Bronchial epithelial cell (primary cell): ENCODE measurements around the gene LGALS7. TPM values are rescaled to one million over a fixed set of nuclear protein-coding genes. Genes with fewer than 3 reads are reported as not detected.

Experiments
- DNase-seq: peaks from one replicate; pipeline ENCODE4 v3.0.0-alpha.2; 2010; ENCODE audit warnings: low read depth
- FAIRE-seq: peaks from 2 replicates; lab custom pipeline; 2011; peaks lifted over from hg19 to GRCh38; lab: Jason Lieb, UNC
- H3K27me3 ChIP-seq: 2 replicates; pipeline ENCODE4 v1.5.1; 2011; ENCODE audit warnings: low read length; ENCODE audit not compliant: control insufficient read depth, insufficient read depth
- H3K36me3 ChIP-seq: 2 replicates; pipeline ENCODE4 v1.5.1; 2011; ENCODE audit warnings: low read length; ENCODE audit not compliant: control insufficient read depth, insufficient read depth
- H3K4me3 ChIP-seq: 2 replicates; pipeline ENCODE4 v1.5.1; 2011; ENCODE audit warnings: mild to moderate bottlenecking, low read depth, low read length, control low read depth
- CTCF ChIP-seq: IDR thresholded peaks from 2 replicates; pipeline ENCODE4 v1.5.1; 2011; ENCODE audit warnings: mild to moderate bottlenecking, moderate library complexity, low read length, control low read depth, inconsistent platforms; ENCODE audit not compliant: insufficient read depth, severe bottlenecking
- total RNA-seq: library from RNA; depleted of rRNA; stranded (reverse); fragments of >200 nt; gene quantifications from 2 replicates; pipeline ENCODE4 v1.2.1, GENCODE V29; 2014

LGALS7 gene
- total RNA-seq, 1 donor from 2014 or later: 406 TPM

GRCh38 chr19:38737281-38737865 lies 35.9 kb downstream of the LGALS7 start:
- Histone ChIP-seq H3K27me3 (no peaks in the 10 kb centered on the region), H3K36me3 (no peaks in the 10 kb centered on the region), H3K4me3 (no peak overlapping the region)
- FAIRE-seq: no peak
- DNase-seq: no peak
- TF ChIP-seq CTCF: no peak

GRCh38 chr19:38736413-38737280 lies 36.7 kb downstream of the LGALS7 start:
- TF ChIP-seq CTCF: no peak
- DNase-seq (peak; percentile 52), FAIRE-seq (no peak)
- Histone ChIP-seq H3K4me3 (peak overlapping the region; percentile 34), H3K36me3 (no peaks in the 10 kb centered on the region), H3K27me3 (no peaks in the 10 kb centered on the region)

GRCh38 chr19:38736036-38736412 lies 37.3 kb downstream of the LGALS7 start:
- TF ChIP-seq CTCF: no peak
- FAIRE-seq (no peak), DNase-seq (no peak)
- Histone ChIP-seq H3K36me3 (no peaks in the 10 kb centered on the region), H3K4me3 (peak overlapping the region; percentile 34), H3K27me3 (no peaks in the 10 kb centered on the region)

- Histone ChIP-seq H3K36me3 (peaks cover 4% of the 10 kb centered on the region), H3K4me3 (peak overlapping the region; percentile 19), H3K27me3 (no peaks in the 10 kb centered on the region)
- DNase-seq (no peak), FAIRE-seq (no peak)
- TF ChIP-seq CTCF: no peak
These were observed 38.0 kb downstream of the LGALS7 start for GRCh38 chr19:38735257-38735686.

GRCh38 chr19:38734426-38735256 lies 38.7 kb downstream of the LGALS7 start:
- FAIRE-seq (peak; percentile 18), DNase-seq (peak; percentile 38)
- TF ChIP-seq CTCF: no peak
- H3K4me3 ChIP-seq: peak overlapping the region; percentile 19
- H3K36me3 ChIP-seq: peaks cover 5% of the 10 kb centered on the region
- no peaks in the 10 kb centered on the region for H3K27me3 ChIP-seq
